Fibroblast of lung (primary cell): ENCODE measurements around the gene ASTL. TPM values are rescaled to one million over a fixed set of nuclear protein-coding genes. Genes with fewer than 3 reads are reported as not detected.

Experiments
- DNase-seq, 2 donors: peaks; one replicate each; pipeline versions ENCODE4 v3.0.0 to v3.0.0-alpha.2; 2010; ENCODE audit warnings: low read depth in 2 of 2
- H2AFZ ChIP-seq: 2 replicates; pipeline ENCODE4 v1.5.1; 2012; ENCODE audit warnings: low read length, control low read depth, inconsistent platforms
- H3K27ac ChIP-seq: 2 replicates; pipeline ENCODE4 v1.5.1; 2011; ENCODE audit warnings: low read length, control low read depth; ENCODE audit not compliant: insufficient read depth
- H3K27me3 ChIP-seq: 2 replicates; pipeline ENCODE4 v1.5.1; 2011; ENCODE audit warnings: mild to moderate bottlenecking, low read length; ENCODE audit not compliant: control insufficient read depth, insufficient read depth
- H3K36me3 ChIP-seq: 2 replicates; pipeline ENCODE4 v1.5.1; 2011; ENCODE audit warnings: low read length; ENCODE audit not compliant: control insufficient read depth, insufficient read depth
- H3K4me1 ChIP-seq: 2 replicates; pipeline ENCODE4 v1.5.1; 2011; ENCODE audit warnings: low read length; ENCODE audit not compliant: control insufficient read depth, insufficient read depth; ENCODE audit errors: extremely low read depth
- H3K4me2 ChIP-seq: 2 replicates; pipeline ENCODE4 v1.5.1; 2011; ENCODE audit warnings: low read length, control low read depth; ENCODE audit not compliant: insufficient read depth; ENCODE audit errors: extremely low read depth
- H3K4me3 ChIP-seq, 4 experiments: fragments of 200-600 bp in 1 of 4; sonication (generic) in 1 of 4; replicated peaks in 1 of 4; 2 replicates each; pipeline ENCODE4 v1.5.1; 2011 to 2016; ENCODE audit warnings: low read length in 4 of 4, low read depth in 3 of 4, mild to moderate bottlenecking in 3 of 4, control low read depth in 2 of 4, inconsistent platforms in 1 of 4, mixed read lengths in 1 of 4; ENCODE audit not compliant: insufficient read depth in 1 of 4; ENCODE audit errors: control extremely low read depth in 1 of 4
- H3K79me2 ChIP-seq: 2 replicates; pipeline ENCODE4 v1.5.1; 2012; ENCODE audit warnings: mild to moderate bottlenecking, low read length, inconsistent platforms; ENCODE audit not compliant: control insufficient read depth, insufficient read depth
- H3K9ac ChIP-seq: 2 replicates; pipeline ENCODE4 v1.5.1; 2011; ENCODE audit warnings: mild to moderate bottlenecking, low read length, control low read depth; ENCODE audit not compliant: insufficient read depth
- H3K9me3 ChIP-seq: 2 replicates; pipeline ENCODE4 v1.5.1; 2012; ENCODE audit warnings: low read depth, low read length; ENCODE audit not compliant: control insufficient read depth, insufficient read depth
- H4K20me1 ChIP-seq: 2 replicates; pipeline ENCODE4 v1.5.1; 2011; ENCODE audit warnings: low read length; ENCODE audit not compliant: control insufficient read depth, insufficient read depth; ENCODE audit errors: extremely low read depth
- EZH2 ChIP-seq: IDR thresholded peaks from 2 replicates; pipeline ENCODE4 v1.5.1; 2012; ENCODE audit warnings: low read length, control low read depth, mild to moderate bottlenecking; ENCODE audit errors: missing control alignments
- polyA plus RNA-seq, 2 donors: library from polyadenylated mRNA; depleted of rRNA in 1 of 2; stranded (reverse) in 1 of 2; unstranded in 1 of 2; fragments of >200 nt; gene quantifications; 2 replicates each; pipeline ENCODE4 v1.2.1, GENCODE V29; 2011 to 2012; ENCODE audit warnings: missing spikeins in 1 of 2
- total RNA-seq: library from RNA; depleted of rRNA; stranded (reverse); fragments of >200 nt; gene quantifications from 2 replicates; pipeline ENCODE4 v1.2.1, GENCODE V29; 2014
- TF ChIP-seq, protein P1 (sequence below), 2 donors: IDR thresholded peaks in 1 of 2; conservative IDR thresholded peaks in 1 of 2; 1 replicate in 1 of 2; 2 replicates in 1 of 2; pipeline ENCODE4 v1.5.1; 2011 to 2012; ENCODE audit warnings: low read length in 2 of 2, control low read depth in 1 of 2, inconsistent platforms in 1 of 2, low read depth in 1 of 2, mild to moderate bottlenecking in 1 of 2

The ASTL gene
- total and polyA plus RNA-seq, 2 donors (not counting 1 experiment from before 2014, with no cell fraction given) = not detected

GRCh38 chr2:96108151-96108540, 30.2 kb downstream of the ASTL start:
- Histone ChIP-seq H3K4me3 (no peak overlapping the region), H3K4me1 (no peaks in the 10 kb centered on the region), H3K36me3 (no peaks in the 10 kb centered on the region), H3K9me3 (no peaks in the 10 kb centered on the region), H2AFZ (no peak overlapping the region), H3K27me3 (peaks cover 10% of the 10 kb centered on the region), H3K27ac (no peak overlapping the region), H3K79me2 (no peaks in the 10 kb centered on the region), H3K9ac (no peak overlapping the region), H4K20me1 (no peaks in the 10 kb centered on the region), H3K4me2 (no peak overlapping the region)
- TF ChIP-seq, protein P1, sequence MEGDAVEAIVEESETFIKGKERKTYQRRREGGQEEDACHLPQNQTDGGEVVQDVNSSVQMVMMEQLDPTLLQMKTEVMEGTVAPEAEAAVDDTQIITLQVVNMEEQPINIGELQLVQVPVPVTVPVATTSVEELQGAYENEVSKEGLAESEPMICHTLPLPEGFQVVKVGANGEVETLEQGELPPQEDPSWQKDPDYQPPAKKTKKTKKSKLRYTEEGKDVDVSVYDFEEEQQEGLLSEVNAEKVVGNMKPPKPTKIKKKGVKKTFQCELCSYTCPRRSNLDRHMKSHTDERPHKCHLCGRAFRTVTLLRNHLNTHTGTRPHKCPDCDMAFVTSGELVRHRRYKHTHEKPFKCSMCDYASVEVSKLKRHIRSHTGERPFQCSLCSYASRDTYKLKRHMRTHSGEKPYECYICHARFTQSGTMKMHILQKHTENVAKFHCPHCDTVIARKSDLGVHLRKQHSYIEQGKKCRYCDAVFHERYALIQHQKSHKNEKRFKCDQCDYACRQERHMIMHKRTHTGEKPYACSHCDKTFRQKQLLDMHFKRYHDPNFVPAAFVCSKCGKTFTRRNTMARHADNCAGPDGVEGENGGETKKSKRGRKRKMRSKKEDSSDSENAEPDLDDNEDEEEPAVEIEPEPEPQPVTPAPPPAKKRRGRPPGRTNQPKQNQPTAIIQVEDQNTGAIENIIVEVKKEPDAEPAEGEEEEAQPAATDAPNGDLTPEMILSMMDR (conservative IDR thresholded peaks at IDR 0.05 in 1 of 2, IDR thresholded peaks at IDR 0.05 in 1 of 2; ENCODE audit: low read depth in 1 of 2, low read length in 2 of 2) = no peak
- no peak for TF ChIP-seq EZH2
- DNase-seq = no peak

DNA sequence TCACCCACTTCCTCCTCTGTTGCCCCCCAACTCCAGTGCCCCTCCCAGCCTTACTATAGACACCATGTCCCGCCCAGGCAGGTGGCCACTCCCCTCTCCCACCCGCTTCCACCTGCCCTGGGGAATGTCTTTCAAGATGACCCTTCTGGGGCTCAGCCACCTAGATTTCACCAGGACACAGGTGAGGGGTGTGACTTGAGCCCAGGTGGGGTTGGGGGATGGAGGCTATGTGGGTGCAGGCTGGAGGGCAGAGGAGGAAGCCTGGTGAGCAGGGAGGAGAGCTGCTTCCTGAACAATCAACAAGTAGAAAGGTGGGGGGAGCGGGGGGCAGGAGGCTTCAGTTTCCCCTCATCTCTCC, 30.6 kb downstream of the ASTL start:
- H3K9ac ChIP-seq = no peak overlapping the region
- H4K20me1 ChIP-seq = no peaks in the 10 kb centered on the region
- H3K36me3 ChIP-seq = no peaks in the 10 kb centered on the region
- no peak overlapping the region for H3K4me2 ChIP-seq
- H2AFZ ChIP-seq = no peak overlapping the region
- TF ChIP-seq EZH2 = no peak
- no peak overlapping the region for H3K27ac ChIP-seq
- DNase-seq = no peak
- no peak overlapping the region for H3K4me3 ChIP-seq
- no peaks in the 10 kb centered on the region for H3K4me1 ChIP-seq
- peaks cover 10% of the 10 kb centered on the region for H3K27me3 ChIP-seq
- no peaks in the 10 kb centered on the region for H3K79me2 ChIP-seq
- no peaks in the 10 kb centered on the region for H3K9me3 ChIP-seq

DNA sequence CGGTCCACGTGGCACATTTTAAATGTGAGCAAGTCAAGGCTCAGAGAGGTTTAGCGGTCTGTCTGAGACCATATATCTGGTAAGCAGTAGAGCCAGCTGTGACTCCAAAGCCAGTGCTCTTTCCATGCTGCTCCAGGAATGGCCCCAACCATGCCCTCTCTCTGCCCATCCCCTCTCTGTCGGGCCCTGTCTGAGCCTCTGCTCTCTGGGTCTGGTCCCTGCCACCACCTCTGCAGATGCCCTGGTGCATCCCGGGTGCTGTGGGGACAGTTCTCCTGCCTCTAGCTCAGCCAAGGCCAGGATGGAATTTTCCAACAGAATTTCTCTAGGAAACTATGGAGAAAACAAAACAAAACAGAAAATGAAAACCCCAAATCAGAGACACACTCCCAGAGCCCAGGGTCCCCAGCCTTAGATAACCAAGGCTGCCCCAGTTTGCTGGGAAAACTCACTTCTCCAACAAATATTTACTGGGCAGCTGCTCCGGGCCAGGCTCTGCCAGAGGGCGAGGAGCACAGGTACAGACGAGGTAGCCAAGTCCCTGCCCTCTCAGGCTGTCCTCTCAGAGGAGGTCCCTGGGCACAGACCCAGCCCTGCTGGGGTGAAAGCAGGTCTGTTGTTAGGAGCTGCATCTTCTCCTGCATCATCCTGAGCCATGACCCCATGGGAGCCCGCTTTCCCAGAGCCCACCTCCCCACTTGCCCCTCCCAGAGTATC, 31.2 kb downstream of the ASTL start:
- Histone ChIP-seq H3K4me3 (no peak overlapping the region), H4K20me1 (no peaks in the 10 kb centered on the region), H3K27me3 (peaks cover 10% of the 10 kb centered on the region), H3K27ac (no peak overlapping the region), H3K79me2 (no peaks in the 10 kb centered on the region), H3K36me3 (no peaks in the 10 kb centered on the region), H3K9ac (no peak overlapping the region), H3K9me3 (no peaks in the 10 kb centered on the region), H3K4me1 (no peaks in the 10 kb centered on the region), H2AFZ (no peak overlapping the region), H3K4me2 (no peak overlapping the region)
- TF ChIP-seq EZH2 = no peak
- TF ChIP-seq, protein P1 (conservative IDR thresholded peaks at IDR 0.05 in 1 of 2, IDR thresholded peaks at IDR 0.05 in 1 of 2; ENCODE audit: low read depth in 1 of 2, low read length in 2 of 2) = no peak
- no peak for DNase-seq
